SKM-1 treated with dmso at 0.1 percent for 144 hours (cell line): ENCODE data around the gene CTDSPL2.
"Not testable (repeated sequence)": the region's sequence is repeated elsewhere in the genome, so short reads cannot be mapped to it uniquely, and the experiment has no call there.

ENCODE experiments used
- DNase-seq: peaks from one replicate; lab custom pipeline; 2025; ENCODE audit not compliant: unreplicated experiment; lab: John Stamatoyannopoulos, UW

Gene CTDSPL2

GRCh38 chr15:44426975-44427755 lies at the start of gene CTDSPL2:
TSS of gene CTDSPL2 (plus strand) at chr15:44427629. CDS start at chr15:44459015, 31,386 bp downstream.
- DNase-seq: peak; percentile 97

GRCh38 chr15:44381236-44381635 lies 46.2 kb upstream of the CTDSPL2 start:
- peak; percentile 36 for DNase-seq

- no peak for DNase-seq
Measured at GRCh38 chr15:44385344-44385942, 42.0 kb upstream of the CTDSPL2 start.

GRCh38 chr15:44394062-44394461 lies 33.4 kb upstream of the CTDSPL2 start:
- no peak for DNase-seq

GRCh38 chr15:44394562-44394961 lies 32.9 kb upstream of the CTDSPL2 start:
- DNase-seq: no peak

- DNase-seq: no peak
Measured at GRCh38 chr15:44397869-44398268, 29.6 kb upstream of the CTDSPL2 start.

GRCh38 chr15:44414001-44414400 lies 13.4 kb upstream of the CTDSPL2 start:
- DNase-seq: no peak

- DNase-seq: no peak
Measured at GRCh38 chr15:44427756-44428724, 611 bp downstream of the CTDSPL2 start.

- DNase-seq: no peak
Measured at GRCh38 chr15:44435893-44436667, 8.7 kb downstream of the CTDSPL2 start.

GRCh38 chr15:44438402-44438801 lies 11.0 kb downstream of the CTDSPL2 start:
- no peak for DNase-seq

GRCh38 chr15:44441095-44441501 lies 13.7 kb downstream of the CTDSPL2 start:
- DNase-seq: no peak

- DNase-seq: no peak
Measured at GRCh38 chr15:44443515-44443914, 16.1 kb downstream of the CTDSPL2 start.

- DNase-seq: no peak
Measured at GRCh38 chr15:44447772-44448376, 20.4 kb downstream of the CTDSPL2 start.

- DNase-seq: no peak
Measured at GRCh38 chr15:44450172-44450571, 22.7 kb downstream of the CTDSPL2 start.

GRCh38 chr15:44453578-44454283 lies 26.3 kb downstream of the CTDSPL2 start:
- DNase-seq: not testable (repeated sequence)

GRCh38 chr15:44458429-44458828 lies 31.0 kb downstream of the CTDSPL2 start:
- no peak for DNase-seq

GRCh38 chr15:44468709-44469385 lies 41.4 kb downstream of the CTDSPL2 start:
- no peak for DNase-seq

- DNase-seq: no peak
Measured at GRCh38 chr15:44471885-44472455, 44.5 kb downstream of the CTDSPL2 start.

- no peak for DNase-seq
Measured at GRCh38 chr15:44479343-44479742, 51.9 kb downstream of the CTDSPL2 start.
